NCI-H1417 treated with DMSO at 0.1 percent for 48 hours (cell line): ENCODE data around the gene TGFB1I1.

Source experiments
- DNase-seq: peaks from one replicate; lab custom pipeline; 2025; lab: John Stamatoyannopoulos, UW

Gene TGFB1I1

GRCh38 chr16:31452631-31453106, 19.3 kb upstream of the TGFB1I1 start:
- DNase-seq = no peak

GRCh38 chr16:31453255-31454204, 18.4 kb upstream of the TGFB1I1 start:
- DNase-seq = no peak

GRCh38 chr16:31455601-31456314, 16.2 kb upstream of the TGFB1I1 start:
- DNase-seq = no peak

GRCh38 chr16:31456988-31457360, 15.0 kb upstream of the TGFB1I1 start:
- DNase-seq = no peak

- no peak for DNase-seq
Measured at GRCh38 chr16:31458073-31458843, 13.7 kb upstream of the TGFB1I1 start.

- DNase-seq = peak; percentile 79
Measured at GRCh38 chr16:31458844-31459686, 12.9 kb upstream of the TGFB1I1 start, which contains the start of gene ARMC5. Gene ARMC5 (plus strand): TSS chr16:31459501. CDS start chr16:31459525, 24 bp downstream.

GRCh38 chr16:31459687-31460581, 12.0 kb upstream of the TGFB1I1 start:
- DNase-seq = peak; percentile 87

- no peak for DNase-seq
Measured at GRCh38 chr16:31460582-31461002, 11.4 kb upstream of the TGFB1I1 start.

- DNase-seq = no peak
Measured at GRCh38 chr16:31461201-31461920, 10.6 kb upstream of the TGFB1I1 start.

GRCh38 chr16:31461921-31462804, 9.8 kb upstream of the TGFB1I1 start:
- no peak for DNase-seq

- no peak for DNase-seq
Measured at GRCh38 chr16:31464348-31464769, 7.6 kb upstream of the TGFB1I1 start.

- no peak for DNase-seq
Measured at GRCh38 chr16:31464781-31465260, 7.1 kb upstream of the TGFB1I1 start.

- no peak for DNase-seq
Measured at GRCh38 chr16:31465788-31466370, 6.1 kb upstream of the TGFB1I1 start.

GRCh38 chr16:31466381-31466841, 5.5 kb upstream of the TGFB1I1 start:
- DNase-seq = no peak

- no peak for DNase-seq
Measured at GRCh38 chr16:31467151-31467773, 4.7 kb upstream of the TGFB1I1 start.

- DNase-seq = no peak
Measured at GRCh38 chr16:31467858-31468257, 4.1 kb upstream of the TGFB1I1 start.

- no peak for DNase-seq
Measured at GRCh38 chr16:31470615-31471014, 1.3 kb upstream of the TGFB1I1 start.
